PC-3 (cell line): Measurements from ENCODE around the gene GLDC.

Experiments
- EZH2 ChIP-seq: fragments of 300-600 bp; sonication (generic); IDR thresholded peaks from one replicate; pipeline ENCODE4 v1.6.1; 2017; ENCODE audit warnings: antibody characterized with exemption, mild to moderate bottlenecking, low read length; ENCODE audit not compliant: unreplicated experiment
- EZH2phosphoT487 ChIP-seq: fragments of 300-600 bp; sonication (generic); IDR thresholded peaks from 2 replicates; pipeline ENCODE4 v1.6.1; 2018; ENCODE audit warnings: mild to moderate bottlenecking, antibody characterized with exemption, low read length, borderline replicate concordance
- TF ChIP-seq, protein P1 (sequence below): fragments of 300-600 bp; sonication (generic); conservative IDR thresholded peaks from 2 replicates; pipeline ENCODE4 v1.5.1; 2017; ENCODE audit warnings: antibody characterized with exemption, low read depth, mild to moderate bottlenecking, low read length

DNA sequence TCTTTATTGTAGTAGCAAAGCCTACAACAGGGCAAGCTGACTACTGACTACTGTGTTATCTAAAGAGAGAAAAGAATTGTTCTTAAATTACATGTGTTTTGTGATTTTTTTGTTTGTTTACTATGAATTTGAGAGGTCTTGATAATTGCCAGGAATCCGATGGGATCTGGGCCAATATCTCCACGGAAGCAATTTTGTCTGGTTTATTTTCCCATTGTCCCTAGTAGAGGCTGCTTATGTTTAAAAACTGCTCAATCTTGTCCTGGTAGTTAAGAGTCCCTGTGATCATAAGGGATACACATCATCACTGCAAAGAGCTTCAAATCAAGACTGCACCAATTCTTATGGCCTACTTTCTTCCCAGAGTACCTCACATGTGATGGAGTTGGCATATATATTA lies 94.4 kb downstream of the GLDC start:
- TF ChIP-seq, protein P1, sequence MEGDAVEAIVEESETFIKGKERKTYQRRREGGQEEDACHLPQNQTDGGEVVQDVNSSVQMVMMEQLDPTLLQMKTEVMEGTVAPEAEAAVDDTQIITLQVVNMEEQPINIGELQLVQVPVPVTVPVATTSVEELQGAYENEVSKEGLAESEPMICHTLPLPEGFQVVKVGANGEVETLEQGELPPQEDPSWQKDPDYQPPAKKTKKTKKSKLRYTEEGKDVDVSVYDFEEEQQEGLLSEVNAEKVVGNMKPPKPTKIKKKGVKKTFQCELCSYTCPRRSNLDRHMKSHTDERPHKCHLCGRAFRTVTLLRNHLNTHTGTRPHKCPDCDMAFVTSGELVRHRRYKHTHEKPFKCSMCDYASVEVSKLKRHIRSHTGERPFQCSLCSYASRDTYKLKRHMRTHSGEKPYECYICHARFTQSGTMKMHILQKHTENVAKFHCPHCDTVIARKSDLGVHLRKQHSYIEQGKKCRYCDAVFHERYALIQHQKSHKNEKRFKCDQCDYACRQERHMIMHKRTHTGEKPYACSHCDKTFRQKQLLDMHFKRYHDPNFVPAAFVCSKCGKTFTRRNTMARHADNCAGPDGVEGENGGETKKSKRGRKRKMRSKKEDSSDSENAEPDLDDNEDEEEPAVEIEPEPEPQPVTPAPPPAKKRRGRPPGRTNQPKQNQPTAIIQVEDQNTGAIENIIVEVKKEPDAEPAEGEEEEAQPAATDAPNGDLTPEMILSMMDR = no peak
- TF ChIP-seq EZH2phosphoT487 (no peak), EZH2 (no peak)
